NCI-H128 (cell line): ENCODE results near the gene BDKRB1.
"Not testable (repeated sequence)": the region's sequence is repeated elsewhere in the genome, so short reads cannot be mapped to it uniquely, and the experiment has no call there.

ENCODE experiments used
- DNase-seq: peaks from one replicate; lab custom pipeline; 2025; ENCODE audit not compliant: unreplicated experiment; lab: John Stamatoyannopoulos, UW

BDKRB1 gene

GRCh38 chr14:96232506-96232905 is 23.5 kb upstream of the BDKRB1 start:
- DNase-seq, result no peak

GRCh38 chr14:96233661-96234060 is 22.3 kb upstream of the BDKRB1 start:
- DNase-seq, result no peak

- DNase-seq, result no peak
These were observed 20.6 kb upstream of the BDKRB1 start for GRCh38 chr14:96235426-96235825.

DNA sequence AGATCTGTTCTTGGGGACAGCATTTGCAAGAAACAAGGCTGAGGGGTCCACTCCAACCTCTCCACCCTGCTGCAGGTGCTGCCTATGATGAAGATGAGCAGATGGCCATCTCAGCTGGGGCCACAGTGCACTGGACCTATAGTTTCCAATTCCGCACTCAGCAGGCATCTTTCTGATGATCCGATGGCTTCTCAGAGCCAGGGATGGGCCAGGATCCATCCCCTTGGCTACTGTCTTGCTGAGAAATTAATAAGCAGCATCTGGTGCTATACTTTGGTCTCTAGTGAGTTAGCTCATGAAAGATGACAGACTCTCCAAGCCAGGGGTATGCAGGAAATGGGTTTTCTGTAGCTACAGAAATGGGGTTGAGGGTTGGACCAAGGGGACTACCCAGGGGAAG is 18.4 kb upstream of the BDKRB1 start:
- no peak for DNase-seq

DNA sequence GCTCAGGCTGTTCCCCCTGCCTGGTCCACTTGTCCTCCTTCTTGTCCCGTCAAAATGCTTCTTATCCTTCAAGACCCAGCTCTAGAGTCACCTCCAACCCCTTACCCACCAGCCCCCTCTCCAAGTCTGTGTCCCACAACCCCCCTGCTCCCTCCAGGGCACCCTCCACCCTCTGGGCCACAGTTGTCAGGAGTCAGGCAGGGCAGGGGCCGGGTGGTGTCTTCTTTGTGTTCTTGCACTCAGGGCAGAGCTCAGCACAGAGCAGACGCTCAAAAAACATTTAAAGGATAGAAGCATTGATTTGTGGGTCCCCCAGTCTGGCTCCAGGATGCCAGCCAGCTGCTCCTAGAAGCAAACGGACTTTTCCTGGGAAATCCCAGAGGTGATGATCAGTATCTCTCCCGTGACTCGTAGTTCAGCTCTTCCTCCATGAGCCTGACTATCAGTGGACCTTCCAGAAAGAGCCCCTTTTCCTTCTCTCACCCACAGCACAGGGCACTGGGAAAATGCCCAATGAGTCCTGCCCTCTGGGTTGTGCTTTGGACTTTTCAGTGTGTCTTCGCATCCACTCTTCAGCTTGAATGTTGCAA is 17.2 kb upstream of the BDKRB1 start:
- DNase-seq, result no peak

DNA sequence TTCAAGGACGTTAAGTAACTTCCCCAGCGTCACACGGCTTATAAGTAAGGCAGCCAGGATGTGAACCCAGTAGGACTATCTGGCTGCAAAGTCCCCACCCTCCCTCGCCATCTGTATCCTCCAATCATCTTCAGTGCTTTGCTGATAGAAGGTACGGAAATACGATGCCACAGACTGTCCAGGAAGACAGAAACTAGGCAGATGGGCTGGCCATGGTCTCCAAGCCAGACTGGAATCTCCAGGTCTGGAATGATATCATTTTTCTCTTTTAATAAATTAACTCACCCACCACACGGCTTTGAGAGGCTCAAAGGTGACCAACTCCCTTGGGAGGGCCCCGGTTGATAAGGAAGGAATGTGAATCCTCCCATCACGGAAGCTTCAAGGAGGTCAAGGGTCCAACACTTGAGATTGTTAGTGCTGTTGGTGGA is 16.3 kb upstream of the BDKRB1 start:
- DNase-seq, result no peak

GRCh38 chr14:96240641-96241040 is 15.4 kb upstream of the BDKRB1 start:
- DNase-seq, result no peak

DNA sequence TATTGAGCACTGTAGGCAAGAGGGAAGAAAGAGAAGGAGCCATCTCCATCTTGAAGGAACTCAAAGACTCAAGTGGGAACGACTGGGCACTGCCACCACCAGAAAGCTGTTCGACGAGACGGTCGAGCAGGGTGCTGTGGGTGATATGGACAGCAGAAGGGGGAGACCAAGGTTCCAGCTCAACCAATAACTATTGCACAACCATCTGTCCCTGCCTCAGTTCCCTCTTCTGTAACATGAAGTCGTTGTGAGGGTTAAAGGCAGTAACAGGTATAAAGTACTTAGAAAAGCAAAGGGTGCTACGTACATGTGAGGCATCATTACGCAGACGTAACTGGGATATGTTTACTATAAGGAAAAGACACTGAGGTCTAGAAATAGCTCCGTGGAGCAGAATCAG is 13.9 kb upstream of the BDKRB1 start:
- no peak for DNase-seq

DNA sequence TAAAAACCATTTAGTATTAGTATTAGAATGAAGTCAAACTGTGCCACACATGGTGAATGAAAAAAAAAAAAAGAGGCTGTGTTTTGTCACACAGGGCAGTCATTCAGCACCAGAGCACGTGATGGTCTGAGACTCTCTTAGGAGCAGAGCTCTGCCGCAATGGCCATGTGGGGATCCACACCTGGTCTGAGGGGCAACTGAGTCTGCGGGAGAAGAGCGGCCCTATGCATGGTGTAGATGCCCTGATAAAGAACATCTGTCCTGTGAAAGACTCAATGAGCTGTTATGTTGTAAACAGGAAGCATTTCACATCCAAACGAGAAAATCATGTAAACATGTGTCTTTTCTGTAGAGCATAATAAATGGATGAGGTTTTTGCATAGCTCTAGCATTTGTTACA is 12.2 kb upstream of the BDKRB1 start:
- DNase-seq, result no peak

DNA sequence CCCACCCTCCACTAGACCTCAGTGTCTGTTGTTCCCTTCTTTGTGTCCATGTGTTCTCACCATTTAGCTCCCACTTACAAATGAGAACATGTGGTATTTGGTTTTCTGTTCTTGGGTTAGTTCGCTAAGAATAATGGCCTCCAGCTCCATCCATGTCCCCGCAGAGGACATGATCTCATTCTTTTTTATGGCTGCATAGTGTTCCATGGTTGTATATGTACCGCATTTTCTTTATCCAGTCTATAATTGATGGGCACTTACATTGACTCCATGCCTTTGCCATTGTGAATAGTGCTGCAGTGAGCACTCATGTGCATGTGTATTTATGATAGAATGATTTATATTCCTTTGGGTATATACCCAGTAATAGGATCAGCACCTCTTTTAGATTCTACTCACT is 10.9 kb upstream of the BDKRB1 start:
- not testable (repeated sequence) for DNase-seq

GRCh38 chr14:96245710-96246538 is 10.1 kb upstream of the BDKRB1 start:
- DNase-seq, result no peak

GRCh38 chr14:96246539-96246847 is 9.5 kb upstream of the BDKRB1 start:
- no peak for DNase-seq

- DNase-seq, result no peak
These were observed 9.0 kb upstream of the BDKRB1 start for GRCh38 chr14:96247031-96247430.

DNA sequence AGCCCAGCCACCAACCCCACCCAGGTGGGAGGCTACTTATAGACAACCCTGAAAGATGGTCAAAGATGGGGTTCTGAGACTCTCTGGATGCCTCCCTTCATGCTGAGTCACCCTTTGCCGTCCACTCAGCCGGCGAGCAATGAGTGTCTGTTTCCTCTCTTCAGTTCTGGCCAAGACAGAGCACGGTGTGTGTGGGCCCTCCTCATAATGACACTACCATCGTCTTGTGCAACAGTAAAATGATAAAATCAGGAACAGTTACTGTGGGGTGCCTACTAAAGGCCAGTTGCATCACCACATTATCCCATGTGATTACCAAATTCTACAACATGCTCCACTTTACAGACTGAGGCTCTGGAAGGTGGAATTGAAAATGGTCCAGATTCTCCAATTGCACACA is 7.0 kb upstream of the BDKRB1 start:
- DNase-seq, result no peak

- no peak for DNase-seq
These were observed 5.5 kb upstream of the BDKRB1 start for GRCh38 chr14:96250485-96250884.

DNA sequence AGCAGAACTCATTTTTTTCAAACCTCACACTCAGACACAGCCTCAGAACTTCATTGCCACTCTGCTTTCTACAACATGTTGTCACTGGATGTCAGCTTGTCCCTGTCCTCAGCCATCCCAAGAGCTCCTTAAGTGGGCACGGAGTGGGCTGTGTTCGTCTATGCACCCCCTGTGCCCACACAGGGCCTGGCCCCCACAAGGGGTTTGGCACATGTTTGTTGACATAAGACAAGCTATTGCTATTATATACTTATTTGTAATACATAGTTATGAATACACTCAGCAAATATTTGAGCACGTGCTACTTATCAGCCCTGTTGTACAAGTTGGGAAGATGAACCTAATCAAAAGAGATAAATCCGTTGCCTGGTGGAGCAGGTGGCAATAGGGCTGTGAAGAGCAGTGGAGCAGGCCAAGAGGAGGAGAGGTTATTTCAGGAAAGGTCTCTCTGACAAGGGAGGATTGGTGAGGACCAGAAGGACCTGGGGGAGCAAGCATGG is 4.3 kb upstream of the BDKRB1 start:
- DNase-seq, result no peak

GRCh38 chr14:96252323-96252998 is 3.5 kb upstream of the BDKRB1 start:
- no peak for DNase-seq

- DNase-seq, result no peak
These were observed 2.9 kb upstream of the BDKRB1 start for GRCh38 chr14:96252999-96253539.

GRCh38 chr14:96254687-96255086 is 1.3 kb upstream of the BDKRB1 start:
- no peak for DNase-seq

GRCh38 chr14:96256407-96256806 is 397 bp downstream of the BDKRB1 start:
- no peak for DNase-seq

- no peak for DNase-seq
These were observed 1.0 kb downstream of the BDKRB1 start for GRCh38 chr14:96257056-96257455.

DNA sequence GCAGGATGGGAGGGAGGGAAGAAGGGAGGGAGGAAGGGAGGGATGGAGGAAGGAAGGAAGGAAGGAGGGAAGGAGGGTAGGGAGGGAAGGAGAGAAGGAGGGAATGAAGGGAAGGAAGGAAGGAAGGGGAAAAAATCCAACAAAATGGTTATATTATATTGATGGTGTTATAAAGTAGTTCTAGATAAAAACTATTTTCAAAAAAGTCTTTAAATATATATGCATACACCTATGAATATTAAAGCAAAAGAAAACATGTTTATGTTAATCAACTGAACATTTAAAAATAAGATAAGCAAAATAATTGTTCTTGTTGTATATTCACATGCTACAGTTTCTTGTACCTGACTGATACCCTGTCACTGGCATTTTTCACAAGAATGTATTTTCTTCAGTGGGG is 1.9 kb downstream of the BDKRB1 start:
- DNase-seq, result no peak
